HCT116 (cell line): ENCODE measurements around the gene TMED10. TPM values are rescaled to one million over a fixed set of nuclear protein-coding genes. Genes with fewer than 3 reads are reported as not detected.

Experiments used
- ATAC-seq: fragments of 200-7000 bp; cut with Tn5 transposase; 2 replicates; pipeline ENCODE4 v1.9.1; 2020; ENCODE audit warnings: mild to moderate bottlenecking, moderate library complexity
- BruUV-seq: library from RNA; stranded (reverse); fragments of 400-500 nt; replicated peaks from 2 replicates; lab custom pipeline; 2021; lab: Mats Ljungman, UMichigan
- CTCF ChIA-PET: fragments of 300-600 bp; sonication (Branson Sonifier 250); formaldehyde crosslinking; loops from one replicate; lab custom pipeline; 2021; ENCODE audit warnings: antibody characterized with exemption; lab: Charles Lee
- POLR2A ChIA-PET: fragments of 300-600, 350-600 bp; sonication (Branson Sonifier 250); formaldehyde crosslinking; loops from one replicate; lab custom pipeline; 2021; ENCODE audit warnings: antibody characterized with exemption; lab: Charles Lee
- RAD21 ChIA-PET, 2 experiments: fragments of 300-600 bp; sonication (Branson Sonifier 250); formaldehyde crosslinking; loops; one replicate each; lab custom pipeline; 2023; ENCODE audit warnings: low total read pairs in 2 of 2; ENCODE audit not compliant: uncharacterized antibody in 2 of 2, unreplicated experiment in 2 of 2, low non-redundant PET in 1 of 2; lab: Charles Lee
- DNase-seq: peaks from one replicate; pipeline ENCODE4 v3.0.0-alpha.2; 2010; ENCODE audit warnings: low read depth, low spot score
- H2AFZ ChIP-seq: fragments of 200-600 bp; shearing (Covaris generic), sonication (generic); 2 replicates; pipeline ENCODE4 v1.6.1; 2017; ENCODE audit warnings: low read depth, mixed run types, mixed read lengths, antibody characterized with exemption, low read length; ENCODE audit not compliant: poor library complexity, severe bottlenecking
- H3K27ac ChIP-seq: 2 replicates; pipeline ENCODE4 v1.5.1; 2012; ENCODE audit warnings: low read depth, low read length
- H3K27me3 ChIP-seq: fragments of 200-600 bp; sonication (generic); 2 replicates; pipeline ENCODE4 v1.6.1; 2016; ENCODE audit warnings: mixed run types, low read length, mixed read lengths; ENCODE audit not compliant: insufficient read depth
- H3K36me3 ChIP-seq, 2 experiments: fragments of 200-500 bp in 1 of 2; fragments of 200-600 bp in 1 of 2; sonication (Bioruptor generic) in 1 of 2; sonication (generic) in 1 of 2; 2 replicates each; pipeline versions ENCODE4 v1.5.1 to v1.6.1; 2014 to 2016; ENCODE audit warnings: low read length in 2 of 2, inconsistent platforms in 1 of 2, mixed read lengths in 1 of 2, mixed run types in 1 of 2; ENCODE audit not compliant: insufficient read depth in 2 of 2, control insufficient read depth in 1 of 2
- H3K4me1 ChIP-seq, 2 experiments: fragments of 200-600 bp in 1 of 2; sonication (generic) in 1 of 2; 2 replicates each; pipeline versions ENCODE4 v1.5.1 to v1.6.1; 2012 to 2017; ENCODE audit warnings: low read length in 2 of 2, inconsistent platforms in 1 of 2, mild to moderate bottlenecking in 1 of 2, mixed read lengths in 1 of 2, mixed run types in 1 of 2, moderate library complexity in 1 of 2; ENCODE audit not compliant: insufficient read depth in 2 of 2, control insufficient read depth in 1 of 2
- H3K4me2 ChIP-seq: fragments of 200-600 bp; sonication (generic); 2 replicates; pipeline ENCODE4 v1.6.1; 2017; ENCODE audit warnings: mixed run types, low read length, mixed read lengths
- H3K4me3 ChIP-seq, 2 experiments: fragments of 200-600 bp in 1 of 2; sonication (generic) in 1 of 2; replicated peaks in 1 of 2; 2 replicates each; pipeline ENCODE4 v1.5.1; 2011 to 2016; ENCODE audit warnings: low read length in 2 of 2, control low read depth in 1 of 2, low read depth in 1 of 2, mild to moderate bottlenecking in 1 of 2, mixed read lengths in 1 of 2, mixed run types in 1 of 2
- H3K79me2 ChIP-seq: fragments of 200-600 bp; sonication (generic); 2 replicates; pipeline ENCODE4 v1.6.1; 2017; ENCODE audit warnings: mild to moderate bottlenecking, mixed run types, low read length, moderate library complexity, mixed read lengths; ENCODE audit not compliant: insufficient read depth
- H3K9ac ChIP-seq: fragments of 200-600 bp; sonication (generic); 2 replicates; pipeline ENCODE4 v1.6.1; 2016; ENCODE audit warnings: low read length, mixed read lengths
- H3K9me2 ChIP-seq: fragments of 200-600 bp; sonication (generic), shearing (Covaris generic); 2 replicates; pipeline ENCODE4 v1.6.1; 2017; ENCODE audit warnings: mixed run types, mild to moderate bottlenecking, moderate library complexity; ENCODE audit not compliant: insufficient read depth
- H3K9me3 ChIP-seq, 2 experiments: fragments of 200-500 bp in 1 of 2; fragments of 200-600 bp in 1 of 2; sonication (Bioruptor generic) in 1 of 2; sonication (generic) in 1 of 2; 2 replicates each; pipeline ENCODE4 v1.6.1; 2014 to 2017; ENCODE audit warnings: low read length in 2 of 2, mixed read lengths in 2 of 2, inconsistent platforms in 1 of 2, low read depth in 1 of 2, mild to moderate bottlenecking in 1 of 2, mixed run types in 1 of 2, moderate library complexity in 1 of 2; ENCODE audit not compliant: control insufficient read depth in 1 of 2, insufficient read depth in 1 of 2
- H4K20me1 ChIP-seq: fragments of 200-600 bp; sonication (generic), shearing (Covaris generic); 2 replicates; pipeline ENCODE4 v1.6.1; 2017; ENCODE audit warnings: mixed run types, mild to moderate bottlenecking, moderate library complexity; ENCODE audit not compliant: insufficient read depth
- ATF3 ChIP-seq: IDR thresholded peaks from 2 replicates; pipeline ENCODE4 v1.6.1; 2012
- CBX3 ChIP-seq: IDR thresholded peaks from 2 replicates; pipeline ENCODE4 v1.6.1; 2012; ENCODE audit warnings: low read depth
- CEBPB ChIP-seq: IDR thresholded peaks from 2 replicates; pipeline ENCODE4 v1.6.1; 2012; ENCODE audit warnings: low read depth
- CTCF ChIP-seq, 3 experiments: fragments of 200-600 bp in 1 of 3; sonication (generic) in 1 of 3; IDR thresholded peaks in 2 of 3; conservative IDR thresholded peaks in 1 of 3; 2 replicates each; pipeline ENCODE4 v1.5.1; 2012 to 2017; ENCODE audit warnings: low read depth in 2 of 3, low read length in 2 of 3, antibody characterized with exemption in 1 of 3, borderline replicate concordance in 1 of 3, control low read depth in 1 of 3, mild to moderate bottlenecking in 1 of 3, mixed read lengths in 1 of 3, mixed run types in 1 of 3, moderate library complexity in 1 of 3; ENCODE audit not compliant: insufficient read depth in 1 of 3
- EGR1 ChIP-seq: IDR thresholded peaks from 2 replicates; pipeline ENCODE4 v1.6.1; 2012; ENCODE audit warnings: low read depth
- ELF1 ChIP-seq: IDR thresholded peaks from 2 replicates; pipeline ENCODE4 v1.6.1; 2012; ENCODE audit warnings: low read depth, borderline replicate concordance
- EZH2 ChIP-seq: fragments of 200-600 bp; sonication (generic); IDR thresholded peaks from 2 replicates; pipeline ENCODE4 v1.6.1; 2017; ENCODE audit warnings: antibody characterized with exemption, mixed run types
- EZH2phosphoT487 ChIP-seq: fragments of 200-600 bp; IDR thresholded peaks from 2 replicates; pipeline ENCODE4 v1.6.1; 2018; ENCODE audit warnings: antibody characterized with exemption, borderline replicate concordance
- JUND ChIP-seq: IDR thresholded peaks from 2 replicates; pipeline ENCODE4 v1.6.1; 2012
- POLR2A ChIP-seq: IDR thresholded peaks from 2 replicates; pipeline ENCODE4 v1.7.0; 2011; ENCODE audit warnings: borderline replicate concordance; ENCODE audit not compliant: insufficient read depth, insufficient read length; ENCODE audit errors: extremely low read depth
- POLR2AphosphoS5 ChIP-seq: IDR thresholded peaks from 2 replicates; pipeline ENCODE4 v1.6.1; 2011; ENCODE audit warnings: mild to moderate bottlenecking, low read depth, low read length, moderate library complexity
- REST ChIP-seq: IDR thresholded peaks from 2 replicates; pipeline ENCODE4 v1.6.1; 2012; ENCODE audit warnings: low read depth
- SIN3A ChIP-seq: IDR thresholded peaks from 2 replicates; pipeline ENCODE4 v1.6.1; 2012; ENCODE audit warnings: low read depth
- SP1 ChIP-seq: IDR thresholded peaks from 2 replicates; pipeline ENCODE4 v1.6.1; 2012; ENCODE audit warnings: low read depth
- SRF ChIP-seq: IDR thresholded peaks from 2 replicates; pipeline ENCODE4 v1.6.1; 2012; ENCODE audit warnings: low read depth
- TCF7L2 ChIP-seq: IDR thresholded peaks from 2 replicates; pipeline ENCODE4 v1.7.0; 2011; ENCODE audit warnings: borderline replicate concordance, inconsistent platforms; ENCODE audit not compliant: insufficient read depth, insufficient read length; ENCODE audit errors: extremely low read depth
- YY1 ChIP-seq: IDR thresholded peaks from 2 replicates; pipeline ENCODE4 v1.6.1; 2011; ENCODE audit warnings: low read length, low read depth, moderate library complexity, mild to moderate bottlenecking; ENCODE audit not compliant: insufficient replicate concordance; ENCODE audit errors: extremely low read depth
- ZBTB33 ChIP-seq: IDR thresholded peaks from 2 replicates; pipeline ENCODE4 v1.6.1; 2011; ENCODE audit warnings: mild to moderate bottlenecking, low read length, moderate library complexity; ENCODE audit not compliant: insufficient replicate concordance; ENCODE audit errors: extremely low read depth
- ZNF274 ChIP-seq: fragments of 200-500 bp; sonication (Bioruptor generic); IDR thresholded peaks from 2 replicates; pipeline ENCODE4 v1.6.1; 2014; ENCODE audit warnings: mild to moderate bottlenecking, low read depth, low read length, inconsistent platforms
- intact Hi-C: fragments of 100-400 bp; cut with micrococcal nuclease; formaldehyde crosslinking; loops from 2 replicates; pipeline ENCODE4 v1.10.0; 2022
- total RNA-seq: library from RNA; stranded (reverse); gene quantifications from one replicate; pipeline ENCODE4 v1.2.1, GENCODE V29; 2021; ENCODE audit not compliant: unreplicated experiment
- TF ChIP-seq, protein P1 (sequence below): IDR thresholded peaks from 2 replicates; pipeline ENCODE4 v1.6.1; 2012

Gene TMED10
- total RNA-seq, 1 experiment from 2014 or later = 303 TPM

GRCh38 chr14:75109877-75110276 lies 66.5 kb downstream of the TMED10 start:
- Histone ChIP-seq H3K27ac (no peak overlapping the region), H3K79me2 (no peaks in the 10 kb centered on the region), H3K4me1 (no peaks in the 10 kb centered on the region), H3K36me3 (peaks cover 45 to 50% of the 10 kb centered on the region in 2 experiments), H3K9me2 (no peaks in the 10 kb centered on the region), H4K20me1 (no peaks in the 10 kb centered on the region), H3K27me3 (no peaks in the 10 kb centered on the region), H3K4me2 (no peak overlapping the region), H2AFZ (no peak overlapping the region), H3K4me3 (no peak overlapping the region), H3K9ac (no peak overlapping the region), H3K9me3 (no peaks in the 10 kb centered on the region)
- RAD21 ChIA-PET = no interaction called here
- TF ChIP-seq SP1 (no peak), ATF3 (no peak), ELF1 (no peak), POLR2AphosphoS5 (no peak), YY1 (no peak), POLR2A (no peak), EZH2phosphoT487 (no peak), ZNF274 (no peak), ZBTB33 (no peak), TCF7L2 (no peak), CEBPB (no peak), EGR1 (no peak), JUND (no peak), SRF (no peak), CBX3 (no peak), REST (no peak), EZH2 (no peak), SIN3A (no peak), CTCF (IDR thresholded peaks at IDR 0.05 in 2 of 3, conservative IDR thresholded peaks at IDR 0.05 in 1 of 3; ENCODE audit: borderline replicate concordance in 1 of 3, insufficient read depth in 1 of 3, low read depth in 2 of 3, low read length in 2 of 3) (no peak)
- TF ChIP-seq, protein P1, sequence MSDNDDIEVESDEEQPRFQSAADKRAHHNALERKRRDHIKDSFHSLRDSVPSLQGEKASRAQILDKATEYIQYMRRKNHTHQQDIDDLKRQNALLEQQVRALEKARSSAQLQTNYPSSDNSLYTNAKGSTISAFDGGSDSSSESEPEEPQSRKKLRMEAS = no peak
- BruUV-seq = no TSS peak
- DNase-seq = no peak
- POLR2A ChIA-PET = no interaction called here
- CTCF ChIA-PET = no interaction called here
- intact Hi-C loops = no loop called here
- no peak for ATAC-seq
